Osteocyte (in vitro differentiated cells): Measurements from ENCODE around the gene TRIM24. TPM values are rescaled to one million over a fixed set of nuclear protein-coding genes. Genes with fewer than 3 reads are reported as not detected.

Source experiments
- DNase-seq: peaks from one replicate; pipeline ENCODE4 v3.0.0; 2021; ENCODE audit warnings: mixed read lengths; ENCODE audit not compliant: unreplicated experiment; ENCODE audit errors: extremely low spot score
- H3K27ac Mint-ChIP-seq: one replicate; pipeline ENCODE4 v1.8.0; 2021; ENCODE audit warnings: mild to moderate bottlenecking, mixed read lengths; ENCODE audit not compliant: unreplicated experiment
- H3K27me3 Mint-ChIP-seq: one replicate; pipeline ENCODE4 v1.8.0; 2021; ENCODE audit warnings: mixed read lengths; ENCODE audit not compliant: unreplicated experiment
- H3K36me3 Mint-ChIP-seq: one replicate; pipeline ENCODE4 v1.8.0; 2021; ENCODE audit warnings: mixed read lengths; ENCODE audit not compliant: unreplicated experiment
- H3K4me1 Mint-ChIP-seq: one replicate; pipeline ENCODE4 v1.8.0; 2021; ENCODE audit warnings: mixed read lengths; ENCODE audit not compliant: unreplicated experiment
- H3K4me3 Mint-ChIP-seq: one replicate; pipeline ENCODE4 v1.8.0; 2021; ENCODE audit warnings: mild to moderate bottlenecking, moderate library complexity, mixed read lengths; ENCODE audit not compliant: unreplicated experiment
- H3K9me3 Mint-ChIP-seq: one replicate; pipeline ENCODE4 v1.8.0; 2021; ENCODE audit warnings: mixed read lengths; ENCODE audit not compliant: unreplicated experiment
- CTCF ChIP-seq: fragments of 200-600 bp; sonication (generic); IDR thresholded peaks from 2 replicates; pipeline ENCODE4 v1.5.0; 2021; ENCODE audit warnings: antibody characterized with exemption, mild to moderate bottlenecking, moderate library complexity
- total RNA-seq: library from RNA; stranded (reverse); gene quantifications from 2 replicates; pipeline ENCODE4 v1.2.1, GENCODE V29; 2021

The TRIM24 gene
- total RNA-seq, 1 donor from 2014 or later, result 23.1 TPM

- DNase-seq, result no peak
- Mint-ChIP-seq H3K27me3 (no peaks in the 10 kb centered on the region), H3K9me3 (peaks cover 4% of the 10 kb centered on the region), H3K27ac (no peak overlapping the region), H3K36me3 (peaks cover 17% of the 10 kb centered on the region), H3K4me3 (no peak overlapping the region), H3K4me1 (peaks cover 14% of the 10 kb centered on the region)
- TF ChIP-seq CTCF, result no peak
Observed at GRCh38 chr7:138500892-138501291, 40.8 kb downstream of the TRIM24 start.

- H3K4me3 Mint-ChIP-seq, result no peak overlapping the region
- no peak for TF ChIP-seq CTCF
- no peak overlapping the region for H3K27ac Mint-ChIP-seq
- H3K4me1 Mint-ChIP-seq, result peaks cover 14% of the 10 kb centered on the region
- H3K9me3 Mint-ChIP-seq, result peaks cover 4% of the 10 kb centered on the region
- no peaks in the 10 kb centered on the region for H3K27me3 Mint-ChIP-seq
- H3K36me3 Mint-ChIP-seq, result peaks cover 20% of the 10 kb centered on the region
- DNase-seq, result no peak
Observed at GRCh38 chr7:138502023-138502767, 42.1 kb downstream of the TRIM24 start.

GRCh38 chr7:138505361-138505873, 45.4 kb downstream of the TRIM24 start:
- H3K27ac Mint-ChIP-seq, result no peak overlapping the region

GRCh38 chr7:138506764-138507163, 46.7 kb downstream of the TRIM24 start:
- no peak overlapping the region for H3K27ac Mint-ChIP-seq
- H3K36me3 Mint-ChIP-seq, result peaks cover 25% of the 10 kb centered on the region
- no peaks in the 10 kb centered on the region for H3K9me3 Mint-ChIP-seq
- no peak overlapping the region for H3K4me3 Mint-ChIP-seq
- peaks cover 12% of the 10 kb centered on the region for H3K4me1 Mint-ChIP-seq
- no peak for DNase-seq
- no peak for TF ChIP-seq CTCF
- H3K27me3 Mint-ChIP-seq, result no peaks in the 10 kb centered on the region

More at GRCh38 chr7:138505361-138505873, 45.4 kb downstream of the TRIM24 start:
- H3K9me3 Mint-ChIP-seq, result no peaks in the 10 kb centered on the region
- peaks cover 14% of the 10 kb centered on the region for H3K4me1 Mint-ChIP-seq
- peaks cover 17% of the 10 kb centered on the region for H3K36me3 Mint-ChIP-seq
- no peaks in the 10 kb centered on the region for H3K27me3 Mint-ChIP-seq
- DNase-seq, result no peak
- no peak for TF ChIP-seq CTCF
- no peak overlapping the region for H3K4me3 Mint-ChIP-seq

- no peak for DNase-seq
- no peak for TF ChIP-seq CTCF
- Mint-ChIP-seq H3K9me3 (no peaks in the 10 kb centered on the region), H3K27me3 (no peaks in the 10 kb centered on the region), H3K4me1 (no peaks in the 10 kb centered on the region), H3K27ac (no peak overlapping the region), H3K4me3 (no peak overlapping the region), H3K36me3 (peaks cover 33% of the 10 kb centered on the region)
Observed at GRCh38 chr7:138510003-138510402, 49.9 kb downstream of the TRIM24 start.
